Measurements from ENCODE around the gene SREBF1.
"Not testable (repeated sequence)": the region's sequence is repeated elsewhere in the genome, so short reads cannot be mapped to it uniquely, and the experiment has no call there.

SREBF1 gene

GRCh38 chr17:17812211-17813054 is 24.4 kb downstream of the SREBF1 start:
- DNase-seq (ENCODE audit: low spot score), result peak; percentile 91

- no peak for DNase-seq (ENCODE audit: low spot score)
Observed at GRCh38 chr17:17811381-17812210, 25.2 kb downstream of the SREBF1 start.

- DNase-seq (ENCODE audit: low spot score), result no peak
Observed at GRCh38 chr17:17810895-17811248, 25.9 kb downstream of the SREBF1 start.

GRCh38 chr17:17810084-17810894 is 26.5 kb downstream of the SREBF1 start:
- peak; percentile 62 for DNase-seq (ENCODE audit: low spot score)

- no peak for DNase-seq (ENCODE audit: low spot score)
Observed at GRCh38 chr17:17809531-17810083, 27.2 kb downstream of the SREBF1 start.

GRCh38 chr17:17808706-17809432 is 27.9 kb downstream of the SREBF1 start:
- DNase-seq (ENCODE audit: low spot score), result no peak

GRCh38 chr17:17808200-17808599 is 28.6 kb downstream of the SREBF1 start:
- not testable (repeated sequence) for DNase-seq (ENCODE audit: low spot score)

GRCh38 chr17:17807440-17807839 is 29.3 kb downstream of the SREBF1 start:
- DNase-seq (ENCODE audit: low spot score), result no peak

GRCh38 chr17:17806611-17807274 is 30.0 kb downstream of the SREBF1 start:
- DNase-seq (ENCODE audit: low spot score), result no peak

GRCh38 chr17:17806035-17806434 is 30.8 kb downstream of the SREBF1 start:
- DNase-seq (ENCODE audit: low spot score), result no peak

GRCh38 chr17:17805575-17805974 is 31.2 kb downstream of the SREBF1 start:
- no peak for DNase-seq (ENCODE audit: low spot score)

- no peak for DNase-seq (ENCODE audit: low spot score)
Observed at GRCh38 chr17:17804007-17804406, 32.8 kb downstream of the SREBF1 start.

GRCh38 chr17:17801800-17802481 is 34.8 kb downstream of the SREBF1 start:
- DNase-seq (ENCODE audit: low spot score), result no peak

GRCh38 chr17:17800504-17801021 is 36.2 kb downstream of the SREBF1 start:
- DNase-seq (ENCODE audit: low spot score), result no peak

GRCh38 chr17:17798573-17799255 is 38.1 kb downstream of the SREBF1 start:
- no peak for DNase-seq (ENCODE audit: low spot score)

- no peak for DNase-seq (ENCODE audit: low spot score)
Observed at GRCh38 chr17:17798010-17798556, 38.7 kb downstream of the SREBF1 start.

- no peak for DNase-seq (ENCODE audit: low spot score)
Observed at GRCh38 chr17:17797119-17797809, 39.5 kb downstream of the SREBF1 start.

GRCh38 chr17:17796787-17797061 is 40.1 kb downstream of the SREBF1 start:
- DNase-seq (ENCODE audit: low spot score), result no peak
